Panc1 (cell line): Measurements from ENCODE around the gene SYT9. TPM values are rescaled to one million over a fixed set of nuclear protein-coding genes. Genes with fewer than 3 reads are reported as not detected.
A peak's percentile ranks its signal among the peaks of the same experiment; 100 is the strongest.

Source experiments
- ATAC-seq: fragments of 200-7000 bp; cut with Tn5 transposase; 2 replicates; pipeline ENCODE4 v1.9.1; 2020; ENCODE audit warnings: mild to moderate bottlenecking, moderate library complexity
- BruUV-seq: library from RNA; stranded (reverse); fragments of 400-500 nt; replicated peaks from 2 replicates; lab custom pipeline; 2021; lab: Mats Ljungman, UMichigan
- CTCF ChIA-PET: fragments of 300-600 bp; sonication (Branson Sonifier 250); formaldehyde crosslinking; loops from one replicate; lab custom pipeline; 2022; ENCODE audit warnings: antibody characterized with exemption; lab: Charles Lee
- POLR2A ChIA-PET: fragments of 300-600 bp; sonication (Branson Sonifier 250); formaldehyde crosslinking; loops from one replicate; lab custom pipeline; 2022; ENCODE audit warnings: antibody characterized with exemption; lab: Charles Lee
- DNase-seq: peaks from one replicate; pipeline ENCODE4 v3.0.0-alpha.2; 2010; ENCODE audit warnings: low read depth, low spot score
- H3K27ac ChIP-seq: 2 replicates; pipeline ENCODE4 v1.5.1; 2011; ENCODE audit warnings: mild to moderate bottlenecking, low read length, inconsistent platforms
- H3K27me3 ChIP-seq: fragments of 200-500 bp; sonication (Bioruptor generic); 2 replicates; pipeline ENCODE4 v1.6.0; 2014; ENCODE audit warnings: low read length, inconsistent platforms; ENCODE audit not compliant: control insufficient read depth, insufficient read depth
- H3K36me3 ChIP-seq: fragments of 200-500 bp; sonication (Bioruptor generic); 2 replicates; pipeline ENCODE4 v1.5.1; 2014; ENCODE audit warnings: inconsistent platforms, mild to moderate bottlenecking, low read length, moderate library complexity; ENCODE audit not compliant: control insufficient read depth, insufficient read depth
- H3K4me1 ChIP-seq: 2 replicates; pipeline ENCODE4 v1.5.1; 2011; ENCODE audit warnings: inconsistent platforms, mild to moderate bottlenecking, low read length, moderate library complexity; ENCODE audit not compliant: control insufficient read depth, insufficient read depth
- H3K4me3 ChIP-seq, 2 experiments: 2 replicates each; pipeline ENCODE4 v1.5.1; 2011 to 2012; ENCODE audit warnings: low read depth in 2 of 2, low read length in 2 of 2, mild to moderate bottlenecking in 2 of 2, inconsistent platforms in 1 of 2, moderate library complexity in 1 of 2
- H3K9me3 ChIP-seq: fragments of 200-500 bp; sonication (Bioruptor generic); 2 replicates; pipeline ENCODE4 v1.5.1; 2014; ENCODE audit warnings: low read depth, mild to moderate bottlenecking, inconsistent platforms, low read length, moderate library complexity; ENCODE audit not compliant: control insufficient read depth, insufficient read depth
- POLR2AphosphoS5 ChIP-seq: IDR thresholded peaks from 2 replicates; pipeline ENCODE4 v1.6.1; 2012; ENCODE audit warnings: mild to moderate bottlenecking, low read depth, low read length, moderate library complexity
- SIN3A ChIP-seq: IDR thresholded peaks from 2 replicates; pipeline ENCODE4 v1.6.1; 2012; ENCODE audit warnings: low read depth, mild to moderate bottlenecking, low read length, moderate library complexity, borderline replicate concordance; ENCODE audit not compliant: insufficient read depth
- TCF7L2 ChIP-seq: IDR thresholded peaks from 2 replicates; pipeline ENCODE4 v1.6.1; 2011; ENCODE audit warnings: mild to moderate bottlenecking, low read depth, low read length, inconsistent platforms
- in situ Hi-C: cut with HindIII; loops from 2 replicates; pipeline ENCODE4 v1.10.0; 2016; ENCODE audit warnings: low sequenced_read_pairs, low pct_unique_long_range_greater_than_20kb
- intact Hi-C: fragments of 100-400 bp; cut with micrococcal nuclease; formaldehyde crosslinking; loops from one replicate; pipeline ENCODE4 v1.10.0; 2022; ENCODE audit not compliant: unreplicated experiment
- total RNA-seq: library from RNA; stranded (reverse); gene quantifications from one replicate; pipeline ENCODE4 v1.2.1, GENCODE V29; 2021; ENCODE audit not compliant: unreplicated experiment
- TF ChIP-seq, protein P1 (sequence below), 2 experiments: IDR thresholded peaks; 2 replicates each; pipeline ENCODE4 v1.6.1; 2011 to 2012; ENCODE audit warnings: low read depth in 2 of 2, control low read depth in 1 of 2, low read length in 1 of 2, mild to moderate bottlenecking in 1 of 2, moderate library complexity in 1 of 2; ENCODE audit not compliant: insufficient read depth in 1 of 2
- TF ChIP-seq, protein P2 (sequence below): fragments of 450-650 bp; IDR thresholded peaks from 2 replicates; pipeline ENCODE4 v1.5.1; 2017; ENCODE audit warnings: mild to moderate bottlenecking

SYT9 gene
- total RNA-seq, 1 experiment from 2014 or later, result 3.7 TPM

DNA sequence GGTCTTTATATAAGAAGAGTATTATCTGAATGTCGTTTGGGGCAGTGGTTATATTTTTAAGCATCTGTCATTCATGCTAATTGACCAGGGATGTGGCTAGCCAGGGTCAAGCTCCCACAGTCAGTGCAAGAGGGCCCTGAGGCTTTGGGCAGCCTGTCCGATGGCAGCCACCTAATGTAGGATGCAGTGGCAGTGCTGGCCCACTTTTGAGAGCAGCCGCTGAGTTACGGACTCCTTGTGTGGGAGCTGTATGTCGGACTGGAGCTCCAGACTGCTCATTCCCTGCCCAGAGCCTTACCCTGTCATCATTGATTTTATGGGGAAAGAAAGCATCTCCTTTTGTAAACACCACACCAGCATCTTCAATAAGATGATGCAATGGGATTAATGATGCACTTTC lies 99.5 kb downstream of the SYT9 start:
- no TSS peak for BruUV-seq
- in situ Hi-C loops (no loop called here), intact Hi-C loops (no loop called here)

DNA sequence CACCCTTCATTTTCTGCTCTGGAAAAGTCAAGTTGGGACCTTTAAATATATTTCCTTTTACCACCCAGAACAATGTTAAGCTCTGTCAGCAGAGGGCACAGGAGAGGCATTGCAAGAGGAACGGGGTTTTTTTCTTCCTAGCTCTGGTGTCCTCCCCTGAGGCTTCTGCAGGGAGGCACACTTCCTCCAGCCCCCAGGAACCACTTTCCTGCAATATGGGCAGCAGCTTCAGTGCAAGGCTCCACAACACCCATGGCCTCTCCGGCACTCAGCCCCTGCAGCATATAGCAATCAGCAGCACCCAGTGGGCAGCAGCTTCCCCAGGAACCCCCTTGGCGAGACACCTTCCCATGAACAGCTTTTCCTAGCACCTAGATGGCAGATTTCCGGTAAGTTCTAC lies 101.4 kb downstream of the SYT9 start:
- TF ChIP-seq, protein P1, sequence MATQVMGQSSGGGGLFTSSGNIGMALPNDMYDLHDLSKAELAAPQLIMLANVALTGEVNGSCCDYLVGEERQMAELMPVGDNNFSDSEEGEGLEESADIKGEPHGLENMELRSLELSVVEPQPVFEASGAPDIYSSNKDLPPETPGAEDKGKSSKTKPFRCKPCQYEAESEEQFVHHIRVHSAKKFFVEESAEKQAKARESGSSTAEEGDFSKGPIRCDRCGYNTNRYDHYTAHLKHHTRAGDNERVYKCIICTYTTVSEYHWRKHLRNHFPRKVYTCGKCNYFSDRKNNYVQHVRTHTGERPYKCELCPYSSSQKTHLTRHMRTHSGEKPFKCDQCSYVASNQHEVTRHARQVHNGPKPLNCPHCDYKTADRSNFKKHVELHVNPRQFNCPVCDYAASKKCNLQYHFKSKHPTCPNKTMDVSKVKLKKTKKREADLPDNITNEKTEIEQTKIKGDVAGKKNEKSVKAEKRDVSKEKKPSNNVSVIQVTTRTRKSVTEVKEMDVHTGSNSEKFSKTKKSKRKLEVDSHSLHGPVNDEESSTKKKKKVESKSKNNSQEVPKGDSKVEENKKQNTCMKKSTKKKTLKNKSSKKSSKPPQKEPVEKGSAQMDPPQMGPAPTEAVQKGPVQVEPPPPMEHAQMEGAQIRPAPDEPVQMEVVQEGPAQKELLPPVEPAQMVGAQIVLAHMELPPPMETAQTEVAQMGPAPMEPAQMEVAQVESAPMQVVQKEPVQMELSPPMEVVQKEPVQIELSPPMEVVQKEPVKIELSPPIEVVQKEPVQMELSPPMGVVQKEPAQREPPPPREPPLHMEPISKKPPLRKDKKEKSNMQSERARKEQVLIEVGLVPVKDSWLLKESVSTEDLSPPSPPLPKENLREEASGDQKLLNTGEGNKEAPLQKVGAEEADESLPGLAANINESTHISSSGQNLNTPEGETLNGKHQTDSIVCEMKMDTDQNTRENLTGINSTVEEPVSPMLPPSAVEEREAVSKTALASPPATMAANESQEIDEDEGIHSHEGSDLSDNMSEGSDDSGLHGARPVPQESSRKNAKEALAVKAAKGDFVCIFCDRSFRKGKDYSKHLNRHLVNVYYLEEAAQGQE (IDR thresholded peaks at IDR 0.05; ENCODE audit: insufficient read depth in 1 of 2, low read depth in 2 of 2, low read length in 1 of 2), result no peak
- TF ChIP-seq, protein P2, sequence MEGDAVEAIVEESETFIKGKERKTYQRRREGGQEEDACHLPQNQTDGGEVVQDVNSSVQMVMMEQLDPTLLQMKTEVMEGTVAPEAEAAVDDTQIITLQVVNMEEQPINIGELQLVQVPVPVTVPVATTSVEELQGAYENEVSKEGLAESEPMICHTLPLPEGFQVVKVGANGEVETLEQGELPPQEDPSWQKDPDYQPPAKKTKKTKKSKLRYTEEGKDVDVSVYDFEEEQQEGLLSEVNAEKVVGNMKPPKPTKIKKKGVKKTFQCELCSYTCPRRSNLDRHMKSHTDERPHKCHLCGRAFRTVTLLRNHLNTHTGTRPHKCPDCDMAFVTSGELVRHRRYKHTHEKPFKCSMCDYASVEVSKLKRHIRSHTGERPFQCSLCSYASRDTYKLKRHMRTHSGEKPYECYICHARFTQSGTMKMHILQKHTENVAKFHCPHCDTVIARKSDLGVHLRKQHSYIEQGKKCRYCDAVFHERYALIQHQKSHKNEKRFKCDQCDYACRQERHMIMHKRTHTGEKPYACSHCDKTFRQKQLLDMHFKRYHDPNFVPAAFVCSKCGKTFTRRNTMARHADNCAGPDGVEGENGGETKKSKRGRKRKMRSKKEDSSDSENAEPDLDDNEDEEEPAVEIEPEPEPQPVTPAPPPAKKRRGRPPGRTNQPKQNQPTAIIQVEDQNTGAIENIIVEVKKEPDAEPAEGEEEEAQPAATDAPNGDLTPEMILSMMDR, result peak; percentile 88
- TF ChIP-seq POLR2AphosphoS5, result no peak
- no peak for TF ChIP-seq SIN3A
- ATAC-seq (peak; percentile 88), DNase-seq (peak; percentile 32)
- intact Hi-C loops (loop anchor here (2.0 kb wide), 1 partner anchor 90 kb away; no protein-coding TSS in a partner anchor), in situ Hi-C loops (no loop called here)
- H3K27ac ChIP-seq, result no peak overlapping the region
- BruUV-seq, result no TSS peak
- ChIA-PET POLR2A (no interaction called here), CTCF (interaction anchor here (0.7 to 1.7 kb wide), 5 partner anchors 9 to 304 kb away, joined by 3 to 7 read pairs (median 4); no protein-coding TSS in a partner anchor)
- no peaks in the 10 kb centered on the region for H3K4me1 ChIP-seq
- H3K9me3 ChIP-seq, result no peaks in the 10 kb centered on the region
- H3K36me3 ChIP-seq, result no peaks in the 10 kb centered on the region
- no peaks in the 10 kb centered on the region for H3K27me3 ChIP-seq
- H3K4me3 ChIP-seq, result no peak overlapping the region

More for the DNA sequence above, 99.5 kb downstream of the SYT9 start:
- Histone ChIP-seq H3K4me3 (no peak overlapping the region), H3K27ac (no peak overlapping the region), H3K36me3 (no peaks in the 10 kb centered on the region), H3K4me1 (no peaks in the 10 kb centered on the region), H3K9me3 (no peaks in the 10 kb centered on the region), H3K27me3 (no peaks in the 10 kb centered on the region)
- POLR2A ChIA-PET, result no interaction called here
- DNase-seq, result no peak
- no peak for ATAC-seq
- CTCF ChIA-PET, result interaction anchor here (0.8 kb wide), 1 partner anchor 307 kb away, joined by 3 read pairs; no protein-coding TSS in a partner anchor
- TF ChIP-seq POLR2AphosphoS5 (no peak), SIN3A (no peak)

DNA sequence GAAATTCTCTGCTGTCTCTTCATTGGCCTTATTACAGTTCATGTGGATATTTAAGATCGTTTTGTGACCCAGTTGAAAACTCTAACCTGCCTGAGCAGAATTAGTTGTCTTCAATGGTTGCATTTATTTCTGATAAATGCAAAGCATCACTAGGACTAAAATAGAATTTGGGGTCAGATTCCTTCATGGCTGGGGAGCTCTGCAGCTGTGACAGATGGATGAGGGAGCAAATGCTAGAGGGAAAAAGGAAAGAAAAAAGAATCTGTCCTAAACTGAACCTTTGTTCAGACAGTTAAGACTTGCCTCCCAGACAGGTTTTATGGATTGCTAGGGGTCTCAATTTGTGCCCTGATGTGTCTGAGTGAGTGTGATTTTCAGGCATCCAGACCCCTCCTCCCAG lies 113.0 kb downstream of the SYT9 start:
- Histone ChIP-seq H3K27ac (no peak overlapping the region), H3K9me3 (no peaks in the 10 kb centered on the region), H3K4me3 (no peak overlapping the region), H3K4me1 (no peaks in the 10 kb centered on the region), H3K27me3 (no peaks in the 10 kb centered on the region), H3K36me3 (no peaks in the 10 kb centered on the region)
- ATAC-seq (no peak), DNase-seq (no peak)
- ChIA-PET CTCF (no interaction called here), POLR2A (no interaction called here)
- intact Hi-C loops (no loop called here), in situ Hi-C loops (no loop called here)
- TF ChIP-seq SIN3A, result no peak
- TF ChIP-seq, protein P1 (IDR thresholded peaks at IDR 0.05; ENCODE audit: insufficient read depth in 1 of 2, low read depth in 2 of 2, low read length in 1 of 2), result no peak
- no peak for TF ChIP-seq TCF7L2
- no peak for TF ChIP-seq POLR2AphosphoS5
- TF ChIP-seq, protein P2, result no peak
- BruUV-seq, result no TSS peak
